Body of pancreas (tissue), 4 donors: Measurements from ENCODE around the gene SCEL. TPM values are rescaled to one million over a fixed set of nuclear protein-coding genes. Genes with fewer than 3 reads are reported as not detected.

Source experiments
- ATAC-seq: fragments of 150-250 bp; one replicate; pipeline ENCODE4 v1.9.1; 2016
- DNase-seq, 4 donors: peaks; one replicate each; pipeline ENCODE4 v3.0.0-alpha.2; 2019
- H3K27ac ChIP-seq, 4 donors: fragments of 200-600 bp; sonication (generic); 1 replicate in 3 of 4; 2 replicates in 1 of 4; pipeline versions ENCODE4 v1.5.1 to v1.6.1; 2016 to 2019; ENCODE audit warnings: mild to moderate bottlenecking in 1 of 4, mixed read lengths in 1 of 4, moderate library complexity in 1 of 4
- H3K27me3 ChIP-seq, 2 donors: fragments of 200-600 bp; sonication (generic); one replicate each; pipeline ENCODE4 v1.6.0; 2016; ENCODE audit warnings: mild to moderate bottlenecking in 1 of 2
- H3K36me3 ChIP-seq, 2 donors: fragments of 200-600 bp; sonication (generic); replicated peaks in 1 of 2; 2 replicates each; pipeline ENCODE4 v1.5.1; 2016; ENCODE audit warnings: low read depth in 2 of 2; ENCODE audit not compliant: insufficient read depth in 1 of 2
- H3K4me1 ChIP-seq: fragments of 200-600 bp; sonication (generic); one replicate; pipeline ENCODE4 v1.6.0; 2016
- H3K4me3 ChIP-seq, 2 donors: fragments of 200-600 bp; sonication (generic); 1 replicate in 1 of 2; 2 replicates in 1 of 2; pipeline ENCODE4 v1.5.1; 2016 to 2019
- H3K9me3 ChIP-seq, 3 donors: fragments of 200-600 bp; sonication (generic); 1 replicate in 2 of 3; 2 replicates in 1 of 3; pipeline ENCODE4 v1.5.1; 2016
- POLR2A ChIP-seq, 3 donors: fragments of 450-650 bp; IDR thresholded peaks; one replicate each; pipeline ENCODE4 v1.6.1; 2016; ENCODE audit warnings: antibody characterized with exemption in 3 of 3, mild to moderate bottlenecking in 2 of 3
- WGBS, 2 donors: methylation state at CpG; one replicate each; pipeline ENCODE4 v1.1.5; 2017; 5-methylcytosine and 5-hydroxymethylcytosine counted together
- intact Hi-C: fragments of 100-400 bp; cut with DNase I; formaldehyde crosslinking; loops from one replicate; pipeline ENCODE4 v1.15.1; 2023
- total RNA-seq, 2 donors: library from RNA; depleted of rRNA; stranded (reverse); fragments of >200 nt; gene quantifications; one replicate each; pipeline ENCODE4 v1.1.0, GENCODE V29; 2016
- TF ChIP-seq, protein P1 (sequence below), 7 experiments: fragments of 450-650 bp in 4 of 7; fragments of 200-600 bp in 3 of 7; sonication (generic) in 3 of 7; IDR thresholded peaks; one replicate each; pipeline ENCODE4 v1.5.1; 2016 to 2019; ENCODE audit warnings: antibody characterized with exemption in 7 of 7

The SCEL gene
- total RNA-seq, 2 donors from 2014 or later, result not detected

DNA sequence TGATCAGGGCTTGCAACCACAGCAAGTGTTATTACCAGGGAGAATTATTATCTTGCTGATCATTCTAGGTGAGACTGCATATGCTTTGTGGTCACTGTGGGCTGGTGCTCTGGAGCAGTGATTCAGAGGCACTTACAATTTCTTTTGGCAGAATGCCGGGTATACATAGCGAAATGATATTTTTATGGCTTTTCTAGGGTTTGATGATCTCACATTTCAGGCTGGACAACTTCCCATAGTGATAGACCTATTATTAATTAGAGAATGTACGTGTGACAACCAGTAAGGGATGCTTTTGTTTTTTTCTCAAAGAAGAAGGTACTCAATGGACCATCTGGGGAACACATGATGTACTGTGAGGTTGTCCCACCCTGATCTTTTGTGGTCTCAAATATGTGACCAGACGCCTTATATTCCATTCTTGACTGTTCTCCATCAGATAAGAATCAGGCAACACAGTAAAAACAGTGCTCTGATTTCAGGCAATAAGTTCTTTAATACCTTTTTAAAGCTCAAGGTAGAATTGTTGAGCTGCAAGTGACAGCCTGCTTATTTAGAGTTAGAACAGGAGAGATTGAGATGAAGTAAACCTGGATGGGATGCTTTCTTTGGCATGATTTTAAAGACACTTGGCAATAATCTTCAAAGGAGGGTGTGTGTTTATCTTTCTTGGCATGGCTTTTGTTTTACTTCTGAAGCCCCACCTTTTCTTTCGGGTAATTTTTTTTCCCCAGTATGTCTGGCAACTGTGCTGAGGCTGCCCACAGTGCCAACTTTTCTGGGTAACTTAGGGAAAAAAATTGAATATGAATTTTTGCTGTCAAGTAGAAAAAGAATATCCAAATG, 27.4 kb upstream of the SCEL start:
- DNase-seq, result no peak
- TF ChIP-seq POLR2A (IDR thresholded peaks at IDR 0.05), result no peak
- TF ChIP-seq, protein P1, sequence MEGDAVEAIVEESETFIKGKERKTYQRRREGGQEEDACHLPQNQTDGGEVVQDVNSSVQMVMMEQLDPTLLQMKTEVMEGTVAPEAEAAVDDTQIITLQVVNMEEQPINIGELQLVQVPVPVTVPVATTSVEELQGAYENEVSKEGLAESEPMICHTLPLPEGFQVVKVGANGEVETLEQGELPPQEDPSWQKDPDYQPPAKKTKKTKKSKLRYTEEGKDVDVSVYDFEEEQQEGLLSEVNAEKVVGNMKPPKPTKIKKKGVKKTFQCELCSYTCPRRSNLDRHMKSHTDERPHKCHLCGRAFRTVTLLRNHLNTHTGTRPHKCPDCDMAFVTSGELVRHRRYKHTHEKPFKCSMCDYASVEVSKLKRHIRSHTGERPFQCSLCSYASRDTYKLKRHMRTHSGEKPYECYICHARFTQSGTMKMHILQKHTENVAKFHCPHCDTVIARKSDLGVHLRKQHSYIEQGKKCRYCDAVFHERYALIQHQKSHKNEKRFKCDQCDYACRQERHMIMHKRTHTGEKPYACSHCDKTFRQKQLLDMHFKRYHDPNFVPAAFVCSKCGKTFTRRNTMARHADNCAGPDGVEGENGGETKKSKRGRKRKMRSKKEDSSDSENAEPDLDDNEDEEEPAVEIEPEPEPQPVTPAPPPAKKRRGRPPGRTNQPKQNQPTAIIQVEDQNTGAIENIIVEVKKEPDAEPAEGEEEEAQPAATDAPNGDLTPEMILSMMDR (IDR thresholded peaks at IDR 0.05), result no peak
- Histone ChIP-seq H3K27ac (no peak overlapping the region), H3K9me3 (no peaks in the 10 kb centered on the region), H3K36me3 (no peaks in the 10 kb centered on the region), H3K4me3 (no peak overlapping the region), H3K4me1 (no peaks in the 10 kb centered on the region), H3K27me3 (no peaks in the 10 kb centered on the region)
- intact Hi-C loops, result no loop called here
- WGBS, 2 donors, result 23 to 33% methylated on average over 5 of the region's 5 CpGs
- ATAC-seq, result no peak

DNA sequence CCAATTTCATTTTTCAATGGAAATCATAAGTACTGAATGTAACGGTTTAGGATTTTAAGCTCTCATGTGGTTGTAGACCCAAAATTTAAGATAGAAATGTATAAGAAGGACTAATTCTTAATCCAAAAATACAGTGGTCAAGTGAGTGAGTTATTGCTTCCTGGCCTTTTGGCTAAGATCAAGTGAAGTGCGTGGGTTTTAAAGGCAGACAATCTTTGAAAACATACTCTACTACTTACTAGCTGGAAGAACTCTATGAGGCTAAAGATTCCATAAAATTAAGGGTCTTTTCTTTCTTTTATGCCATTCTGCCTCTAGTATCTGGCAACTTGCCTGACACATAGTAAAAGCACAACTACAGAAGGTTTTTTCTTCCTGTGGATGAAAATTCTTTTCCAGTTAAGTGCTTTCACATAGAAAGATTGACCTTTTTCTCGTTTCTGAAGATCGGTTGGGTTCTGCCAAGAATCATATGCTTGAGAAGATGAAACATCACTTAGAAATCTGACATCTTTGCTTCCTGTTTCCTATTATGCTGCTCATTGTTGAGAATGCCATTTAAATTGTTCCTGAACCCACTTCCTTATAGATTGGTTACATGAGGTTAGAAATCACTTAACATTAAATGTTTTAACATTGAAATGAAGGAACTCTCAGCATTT, 26.4 kb upstream of the SCEL start:
- DNase-seq, result no peak
- Histone ChIP-seq H3K27ac (no peak overlapping the region), H3K36me3 (no peaks in the 10 kb centered on the region), H3K9me3 (no peaks in the 10 kb centered on the region), H3K27me3 (no peaks in the 10 kb centered on the region), H3K4me3 (no peak overlapping the region), H3K4me1 (no peaks in the 10 kb centered on the region)
- WGBS, 2 donors, result 43 to 47% methylated on average over 4 of the region's 4 CpGs
- intact Hi-C loops, result no loop called here
- no peak for TF ChIP-seq POLR2A (IDR thresholded peaks at IDR 0.05)
- TF ChIP-seq, protein P1 (IDR thresholded peaks at IDR 0.05), result no peak
- ATAC-seq, result no peak

DNA sequence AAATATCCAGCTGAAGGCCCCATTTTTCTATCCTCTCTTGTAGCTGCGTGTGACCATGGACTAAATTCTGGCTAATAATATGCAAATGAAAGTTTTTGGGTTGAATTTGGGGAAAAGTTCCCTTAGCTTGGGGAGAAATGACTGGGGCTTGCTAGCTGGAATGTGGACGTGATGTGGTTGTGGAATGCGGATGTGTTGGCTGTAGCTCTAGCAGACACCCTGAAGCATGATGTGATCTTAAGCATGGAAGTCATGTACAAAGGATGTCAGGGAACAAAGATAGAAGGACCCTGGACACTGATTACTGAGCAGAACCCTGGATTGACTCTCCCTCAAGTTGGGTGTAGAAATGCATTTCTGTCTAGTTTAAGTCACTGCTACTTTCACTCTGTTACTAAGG, 25.4 kb upstream of the SCEL start:
- no peak overlapping the region for H3K27ac ChIP-seq
- intact Hi-C loops, result no loop called here
- H3K9me3 ChIP-seq, result no peaks in the 10 kb centered on the region
- no peak overlapping the region for H3K4me3 ChIP-seq
- DNase-seq, result no peak
- H3K36me3 ChIP-seq, result no peaks in the 10 kb centered on the region
- 92 to 93% methylated on average over 3 of the region's 3 CpGs for WGBS, 2 donors
- no peaks in the 10 kb centered on the region for H3K27me3 ChIP-seq
- ATAC-seq, result no peak
- TF ChIP-seq, protein P1 (IDR thresholded peaks at IDR 0.05), result no peak
- TF ChIP-seq POLR2A (IDR thresholded peaks at IDR 0.05), result no peak
- no peaks in the 10 kb centered on the region for H3K4me1 ChIP-seq

DNA sequence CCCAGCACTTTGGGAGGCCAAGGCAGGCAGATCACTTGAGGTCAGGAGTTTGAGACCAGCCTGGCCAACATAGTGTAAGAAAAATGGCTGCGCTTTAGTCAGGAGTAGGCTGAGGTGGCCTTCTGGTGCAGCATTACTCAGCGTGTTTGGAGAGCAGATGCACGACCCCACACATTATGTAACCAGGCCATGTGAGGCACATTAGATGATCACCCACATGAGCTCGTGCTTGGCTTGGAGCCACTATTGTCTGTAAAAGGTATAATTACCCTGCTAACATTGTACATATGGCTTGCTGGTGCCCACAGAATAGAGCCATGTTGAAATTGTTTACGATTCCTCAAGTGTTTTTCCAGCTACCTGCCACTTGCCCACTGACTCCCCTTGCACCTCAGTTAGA, 24.0 kb upstream of the SCEL start:
- TF ChIP-seq POLR2A (IDR thresholded peaks at IDR 0.05), result no peak
- TF ChIP-seq, protein P1 (IDR thresholded peaks at IDR 0.05), result no peak
- ATAC-seq (no peak), DNase-seq (no peak)
- Histone ChIP-seq H3K4me1 (no peaks in the 10 kb centered on the region), H3K27me3 (no peaks in the 10 kb centered on the region), H3K4me3 (no peak overlapping the region), H3K36me3 (no peaks in the 10 kb centered on the region), H3K9me3 (no peaks in the 10 kb centered on the region), H3K27ac (no peak overlapping the region)
- 64 to 69% methylated on average over 4 to 5 of the region's 5 CpGs for WGBS, 2 donors
- intact Hi-C loops, result no loop called here
